Endothelial cell of umbilical vein (primary cell): ENCODE data around the gene OPRL1. TPM values are rescaled to one million over a fixed set of nuclear protein-coding genes. Genes with fewer than 3 reads are reported as not detected.

Experiments
- BruUV-seq: library from RNA; stranded (reverse); fragments of 400-500 nt; replicated peaks from 2 replicates; lab custom pipeline; 2021; lab: Mats Ljungman, UMichigan
- CTCF ChIA-PET: fragments of 300-600, 350-600 bp; sonication (Branson Sonifier 250); formaldehyde crosslinking; loops from one replicate; lab custom pipeline; 2021; ENCODE audit warnings: antibody characterized with exemption, inconsistent platforms; lab: Charles Lee
- POLR2A ChIA-PET: fragments of 300-600, 350-600 bp; sonication (Branson Sonifier 250); formaldehyde crosslinking; loops from one replicate; lab custom pipeline; 2021; ENCODE audit warnings: antibody characterized with exemption, inconsistent platforms; lab: Charles Lee
- DNase-seq: peaks from one replicate; pipeline ENCODE4 v3.0.0-alpha.2; 2011; ENCODE audit warnings: low read depth, low spot score
- FAIRE-seq: peaks from 2 replicates; lab custom pipeline; 2011; peaks lifted over from hg19 to GRCh38; lab: Jason Lieb, UNC
- H2AFZ ChIP-seq: 2 replicates; pipeline ENCODE4 v1.6.0; 2012; ENCODE audit warnings: low read depth, low read length, control low read depth, inconsistent platforms
- H3K27ac ChIP-seq: 2 replicates; pipeline ENCODE4 v1.5.1; 2011; ENCODE audit warnings: low read depth, mild to moderate bottlenecking, control low read depth, low read length, moderate library complexity; ENCODE audit not compliant: insufficient read depth
- H3K27me3 ChIP-seq, 2 experiments: 2 replicates each; pipeline versions ENCODE4 v1.6.0 to v1.6.1; 2011; ENCODE audit warnings: low read length in 2 of 2, mixed read lengths in 1 of 2; ENCODE audit not compliant: control insufficient read depth in 2 of 2, insufficient read depth in 2 of 2
- H3K36me3 ChIP-seq, 2 experiments: 2 replicates in 1 of 2; 3 replicates in 1 of 2; pipeline ENCODE4 v1.5.1; 2011; ENCODE audit warnings: low read length in 2 of 2, mild to moderate bottlenecking in 1 of 2, moderate library complexity in 1 of 2; ENCODE audit not compliant: control insufficient read depth in 2 of 2, insufficient read depth in 2 of 2; ENCODE audit errors: extremely low read depth in 1 of 2
- H3K4me1 ChIP-seq: 3 replicates; pipeline ENCODE4 v1.5.1; 2011; ENCODE audit warnings: mild to moderate bottlenecking, low read length; ENCODE audit not compliant: control insufficient read depth, insufficient read depth; ENCODE audit errors: extremely low read depth
- H3K4me2 ChIP-seq: 2 replicates; pipeline ENCODE4 v1.6.1; 2011; ENCODE audit warnings: low read length, control low read depth, mixed read lengths; ENCODE audit not compliant: insufficient read depth
- H3K4me3 ChIP-seq, 3 experiments: fragments of 200-600 bp in 1 of 3; sonication (generic), shearing (Covaris generic) in 1 of 3; replicated peaks in 1 of 3; 2 replicates each; pipeline ENCODE4 v1.5.1; 2011 to 2016; ENCODE audit warnings: control low read depth in 3 of 3, low read length in 3 of 3, mild to moderate bottlenecking in 2 of 3, inconsistent platforms in 1 of 3, low read depth in 1 of 3, moderate library complexity in 1 of 3; ENCODE audit not compliant: insufficient read depth in 1 of 3
- H3K79me2 ChIP-seq: 2 replicates; pipeline ENCODE4 v1.6.0; 2012; ENCODE audit warnings: low read length, inconsistent platforms; ENCODE audit not compliant: control insufficient read depth, insufficient read depth
- H3K9ac ChIP-seq: replicated peaks from 2 replicates; pipeline ENCODE3; 2011; ENCODE audit warnings: low read length, control low read depth; ENCODE audit not compliant: insufficient read depth; ENCODE audit errors: extremely low read depth
- H3K9me1 ChIP-seq: replicated peaks from 3 replicates; pipeline ENCODE4 v1.6.0; 2011; ENCODE audit warnings: mild to moderate bottlenecking, low read length; ENCODE audit not compliant: control insufficient read depth, insufficient read depth; ENCODE audit errors: extremely low read depth
- H3K9me3 ChIP-seq: replicated peaks from 2 replicates; pipeline ENCODE4 v1.5.1; 2012; ENCODE audit warnings: low read length, inconsistent platforms; ENCODE audit not compliant: control insufficient read depth, insufficient read depth
- H4K20me1 ChIP-seq: replicated peaks from 2 replicates; pipeline ENCODE3; 2011; ENCODE audit warnings: mild to moderate bottlenecking, low read length; ENCODE audit not compliant: control insufficient read depth, insufficient read depth; ENCODE audit errors: extremely low read depth
- EZH2 ChIP-seq: IDR thresholded peaks from 2 replicates; pipeline ENCODE4 v1.6.1; 2012; ENCODE audit warnings: borderline replicate concordance, low read depth, mild to moderate bottlenecking, moderate library complexity, low read length, inconsistent platforms; ENCODE audit not compliant: severe bottlenecking
- FOS ChIP-seq: IDR thresholded peaks from 2 replicates; pipeline ENCODE4 v1.6.1; 2011; ENCODE audit warnings: mild to moderate bottlenecking, low read length, moderate library complexity, borderline replicate concordance; ENCODE audit not compliant: insufficient read depth
- GATA2 ChIP-seq: IDR thresholded peaks from 2 replicates; pipeline ENCODE4 v1.7.0; 2011; ENCODE audit warnings: low read depth, mild to moderate bottlenecking, moderate library complexity, mixed read lengths, low read length; ENCODE audit not compliant: insufficient read length, insufficient read depth
- JUN ChIP-seq: IDR thresholded peaks from 2 replicates; pipeline ENCODE4 v1.6.1; 2011; ENCODE audit warnings: borderline replicate concordance, low read depth; ENCODE audit not compliant: insufficient read length, insufficient read depth
- MYC ChIP-seq: IDR thresholded peaks from one replicate; pipeline ENCODE4 v1.6.1; 2011; ENCODE audit warnings: mild to moderate bottlenecking, low read depth, low read length
- POLR2A ChIP-seq: IDR thresholded peaks from 2 replicates; pipeline ENCODE4 v1.6.1; 2012; ENCODE audit warnings: low read depth, mild to moderate bottlenecking, control low read depth, low read length
- POLR2AphosphoS5 ChIP-seq: IDR thresholded peaks from 2 replicates; pipeline ENCODE4 v1.6.1; 2012; ENCODE audit warnings: low read depth, mild to moderate bottlenecking, control low read depth, low read length, moderate library complexity; ENCODE audit not compliant: insufficient read depth
- dilution Hi-C: fragments of 300-500 bp; cut with MboI; formaldehyde crosslinking; loops from one replicate; pipeline ENCODE4 v1.15.0; 2019; ENCODE audit warnings: low sequenced_read_pairs; ENCODE audit not compliant: extremely low pct_ligation_motif_present
- intact Hi-C: fragments of 100-400 bp; cut with micrococcal nuclease; formaldehyde crosslinking; loops from one replicate; pipeline ENCODE4 v1.10.0; 2022
- polyA plus RNA-seq, 4 experiments: library from polyadenylated mRNA; depleted of rRNA in 3 of 4; stranded (reverse) in 3 of 4; unstranded in 1 of 4; fragments of >200 nt; gene quantifications; 2 replicates each; pipeline versions ENCODE4 v1.2.1 to v1.2.3, GENCODE V29; 2011 to 2012; ENCODE audit warnings: missing spikeins in 1 of 4
- total RNA-seq: library from RNA; stranded (reverse); gene quantifications from 2 replicates; pipeline ENCODE4 v1.2.3, GENCODE V29; 2021
- TF ChIP-seq, protein P1 (sequence below): IDR thresholded peaks from 2 replicates; pipeline ENCODE4 v1.6.1; 2011; ENCODE audit not compliant: insufficient read depth, insufficient read length
- TF ChIP-seq, protein P2 (sequence below), 2 donors: IDR thresholded peaks; 1 replicate in 1 of 2; 2 replicates in 1 of 2; pipeline ENCODE4 v1.5.1; 2011; ENCODE audit warnings: low read length in 2 of 2, mild to moderate bottlenecking in 2 of 2, moderate library complexity in 2 of 2, control low read depth in 1 of 2, inconsistent platforms in 1 of 2, low read depth in 1 of 2; ENCODE audit not compliant: insufficient read depth in 1 of 2; ENCODE audit errors: extremely low read depth in 1 of 2

The OPRL1 gene
- total and polyA plus RNA-seq, 2 donors (not counting 3 experiments of a cell fraction or from before 2014, with no cell fraction given) = 1.9 to 2.0 TPM

DNA sequence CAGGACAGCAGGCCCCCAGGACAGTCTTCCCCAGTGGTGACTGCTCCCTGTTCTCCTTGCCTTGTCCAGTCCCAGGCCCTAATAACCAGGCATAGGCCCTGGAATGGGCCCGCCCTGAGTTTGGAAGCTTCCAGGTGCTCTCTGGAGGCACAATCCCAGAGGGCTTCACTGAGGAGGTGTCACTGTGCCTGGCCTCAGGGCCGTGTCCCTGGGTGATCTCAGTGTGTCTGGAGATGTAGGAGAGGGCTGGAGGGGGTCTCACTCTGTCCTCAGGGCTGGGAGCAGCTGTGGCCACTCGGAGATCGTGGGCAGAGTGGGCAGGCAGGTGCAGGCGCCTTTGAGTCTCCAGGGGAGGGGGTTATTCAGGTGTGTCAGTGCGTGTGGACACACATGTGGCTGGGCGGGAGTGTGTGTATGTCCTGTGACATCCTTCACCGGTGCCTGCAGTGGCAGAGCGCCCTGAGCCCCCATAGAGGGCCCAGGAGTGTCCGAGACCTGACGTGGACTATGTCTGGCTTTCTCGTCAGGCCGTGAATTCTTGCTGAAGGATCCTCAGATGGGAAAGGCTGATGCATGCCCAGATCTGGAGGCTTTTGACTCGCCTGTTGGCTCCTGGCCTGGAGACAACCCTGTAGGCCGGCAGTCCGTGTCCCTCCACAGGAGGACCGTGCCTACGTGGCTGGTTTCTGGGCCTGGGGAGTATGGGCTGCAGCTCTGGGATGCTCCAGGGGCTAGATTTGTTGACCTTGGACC is 33.0 kb downstream of the OPRL1 start:
- H3K79me2 ChIP-seq = no peaks in the 10 kb centered on the region
- H3K4me1 ChIP-seq = no peaks in the 10 kb centered on the region
- TF ChIP-seq POLR2AphosphoS5 (no peak), POLR2A (no peak), EZH2 (no peak), FOS (no peak), MYC (no peak), JUN (no peak), GATA2 (no peak)
- TF ChIP-seq, protein P1, sequence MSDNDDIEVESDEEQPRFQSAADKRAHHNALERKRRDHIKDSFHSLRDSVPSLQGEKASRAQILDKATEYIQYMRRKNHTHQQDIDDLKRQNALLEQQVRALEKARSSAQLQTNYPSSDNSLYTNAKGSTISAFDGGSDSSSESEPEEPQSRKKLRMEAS = no peak
- TF ChIP-seq, protein P2, sequence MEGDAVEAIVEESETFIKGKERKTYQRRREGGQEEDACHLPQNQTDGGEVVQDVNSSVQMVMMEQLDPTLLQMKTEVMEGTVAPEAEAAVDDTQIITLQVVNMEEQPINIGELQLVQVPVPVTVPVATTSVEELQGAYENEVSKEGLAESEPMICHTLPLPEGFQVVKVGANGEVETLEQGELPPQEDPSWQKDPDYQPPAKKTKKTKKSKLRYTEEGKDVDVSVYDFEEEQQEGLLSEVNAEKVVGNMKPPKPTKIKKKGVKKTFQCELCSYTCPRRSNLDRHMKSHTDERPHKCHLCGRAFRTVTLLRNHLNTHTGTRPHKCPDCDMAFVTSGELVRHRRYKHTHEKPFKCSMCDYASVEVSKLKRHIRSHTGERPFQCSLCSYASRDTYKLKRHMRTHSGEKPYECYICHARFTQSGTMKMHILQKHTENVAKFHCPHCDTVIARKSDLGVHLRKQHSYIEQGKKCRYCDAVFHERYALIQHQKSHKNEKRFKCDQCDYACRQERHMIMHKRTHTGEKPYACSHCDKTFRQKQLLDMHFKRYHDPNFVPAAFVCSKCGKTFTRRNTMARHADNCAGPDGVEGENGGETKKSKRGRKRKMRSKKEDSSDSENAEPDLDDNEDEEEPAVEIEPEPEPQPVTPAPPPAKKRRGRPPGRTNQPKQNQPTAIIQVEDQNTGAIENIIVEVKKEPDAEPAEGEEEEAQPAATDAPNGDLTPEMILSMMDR (IDR thresholded peaks at IDR 0.05; ENCODE audit: extremely low read depth in 1 of 2, insufficient read depth in 1 of 2, low read depth in 1 of 2, low read length in 2 of 2) = no peak
- H4K20me1 ChIP-seq = no peaks in the 10 kb centered on the region
- no peaks in the 10 kb centered on the region for H3K9me3 ChIP-seq
- dilution Hi-C loops (no loop called here), intact Hi-C loops (no loop called here)
- H3K4me2 ChIP-seq = no peak overlapping the region
- POLR2A ChIA-PET = no interaction called here
- FAIRE-seq (no peak), DNase-seq (no peak)
- H3K36me3 ChIP-seq = no peaks in the 10 kb centered on the region
- no peak overlapping the region for H3K27ac ChIP-seq
- H3K9me1 ChIP-seq = no peaks in the 10 kb centered on the region
- no TSS peak for BruUV-seq
- H3K4me3 ChIP-seq = no peak overlapping the region
- no peak overlapping the region for H3K9ac ChIP-seq
- H2AFZ ChIP-seq = no peak overlapping the region
- H3K27me3 ChIP-seq = no peaks in the 10 kb centered on the region
- CTCF ChIA-PET = interaction anchor here (1.0 to 1.4 kb wide), 2 partner anchors 10 kb away, joined by 3 to 5 read pairs; no protein-coding TSS in a partner anchor
